Measurements from ENCODE around the gene ZNF792. TPM values are rescaled to one million over a fixed set of nuclear protein-coding genes. Genes with fewer than 3 reads are reported as not detected.
A peak's percentile ranks its signal among the peaks of the same experiment; 100 is the strongest.
"Not testable (repeated sequence)": the region's sequence is repeated elsewhere in the genome, so short reads cannot be mapped to it uniquely, and the experiment has no call there.

The ZNF792 gene
- total RNA-seq, 1 donor from 2014 or later: 7.8 TPM

- Histone ChIP-seq H3K9me3 (ENCODE audit: control insufficient read depth in 3 of 3, low read length in 3 of 3) (no peaks in the 10 kb centered on the region), H3K9ac (ENCODE audit: low read depth in 1 of 3, low read length in 3 of 3) (peak overlapping the region; percentile 92 to 94 (median 93)), H3K36me3 (ENCODE audit: control insufficient read depth in 3 of 3, insufficient read depth in 3 of 3, low read length in 3 of 3) (peaks cover 6 to 9% (median 8%) of the 10 kb centered on the region in 3 donors), H3K4me1 (ENCODE audit: control insufficient read depth in 3 of 3, insufficient read depth in 3 of 3, low read length in 3 of 3) (peaks cover 33 to 78% (median 49%) of the 10 kb centered on the region in 3 donors), H3K27me3 (ENCODE audit: control insufficient read depth in 3 of 3, insufficient read depth in 3 of 3, low read length in 3 of 3) (no peaks in the 10 kb centered on the region), H3K4me3 (ENCODE audit: low read length in 3 of 3) (peak overlapping the region; percentile 78 to 81 (median 79)), H3K27ac (ENCODE audit: low read depth, low read length) (peak overlapping the region; percentile 98)
Observed at GRCh38 chr19:34998777-34999497, 34.9 kb upstream of the ZNF792 start.

DNA sequence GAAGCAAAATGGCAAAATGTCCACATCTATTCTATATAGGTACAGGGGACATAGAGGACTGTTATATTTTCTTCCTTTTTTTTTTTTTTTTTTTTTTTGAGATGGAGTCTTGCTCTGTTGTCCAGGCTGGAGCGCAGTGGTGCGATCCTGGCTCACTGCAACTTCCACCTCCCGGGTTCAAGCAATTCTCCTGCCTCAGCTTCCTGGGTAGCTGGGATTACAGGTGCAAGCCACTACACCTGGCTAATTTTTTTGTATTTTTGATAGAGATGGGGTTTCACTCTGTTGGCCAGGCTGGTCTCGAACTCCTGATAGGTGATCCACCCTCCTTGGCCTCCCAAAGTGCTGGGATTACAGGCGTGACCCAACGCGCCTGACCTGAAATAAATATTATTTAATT is 34.2 kb upstream of the ZNF792 start:
- H3K9me3 ChIP-seq (ENCODE audit: control insufficient read depth in 3 of 3, low read length in 3 of 3); H3K4me3 ChIP-seq (ENCODE audit: low read length in 3 of 3); H3K9ac ChIP-seq (ENCODE audit: low read depth in 1 of 3, low read length in 3 of 3); H3K27me3 ChIP-seq (ENCODE audit: control insufficient read depth in 3 of 3, insufficient read depth in 3 of 3, low read length in 3 of 3); H3K36me3 ChIP-seq (ENCODE audit: control insufficient read depth in 3 of 3, insufficient read depth in 3 of 3, low read length in 3 of 3); H3K27ac ChIP-seq (ENCODE audit: low read depth, low read length): not testable (repeated sequence)
- peaks cover 27 to 75% (median 48%) of the 10 kb centered on the region in 3 donors for H3K4me1 ChIP-seq (ENCODE audit: control insufficient read depth in 3 of 3, insufficient read depth in 3 of 3, low read length in 3 of 3)

- H3K9me3 ChIP-seq (ENCODE audit: control insufficient read depth in 3 of 3, low read length in 3 of 3): no peaks in the 10 kb centered on the region
- peaks cover 27 to 64% (median 41%) of the 10 kb centered on the region in 3 donors for H3K4me1 ChIP-seq (ENCODE audit: control insufficient read depth in 3 of 3, insufficient read depth in 3 of 3, low read length in 3 of 3)
- no peak overlapping the region for H3K4me3 ChIP-seq (ENCODE audit: low read length in 3 of 3)
- H3K27ac ChIP-seq (ENCODE audit: low read depth, low read length): peak overlapping the region; percentile 94
- H3K36me3 ChIP-seq (ENCODE audit: control insufficient read depth in 3 of 3, insufficient read depth in 3 of 3, low read length in 3 of 3): peaks cover 3 to 6% (median 5%) of the 10 kb centered on the region in 3 donors
- no peaks in the 10 kb centered on the region for H3K27me3 ChIP-seq (ENCODE audit: control insufficient read depth in 3 of 3, insufficient read depth in 3 of 3, low read length in 3 of 3)
- no peak overlapping the region for H3K9ac ChIP-seq (ENCODE audit: low read depth in 1 of 3, low read length in 3 of 3)
Observed at GRCh38 chr19:34997071-34997617, 33.1 kb upstream of the ZNF792 start.

- Histone ChIP-seq H3K9ac (ENCODE audit: low read depth in 1 of 3, low read length in 3 of 3) (peak overlapping the region; percentile 86 to 87 (median 87)), H3K4me1 (ENCODE audit: control insufficient read depth in 3 of 3, insufficient read depth in 3 of 3, low read length in 3 of 3) (peaks cover 23 to 52% (median 35%) of the 10 kb centered on the region in 3 donors), H3K9me3 (ENCODE audit: control insufficient read depth in 3 of 3, low read length in 3 of 3) (no peaks in the 10 kb centered on the region), H3K36me3 (ENCODE audit: control insufficient read depth in 3 of 3, insufficient read depth in 3 of 3, low read length in 3 of 3) (peaks cover 0 to 6% (median 5%) of the 10 kb centered on the region in 3 donors), H3K27ac (ENCODE audit: low read depth, low read length) (peak overlapping the region; percentile 94), H3K4me3 (ENCODE audit: low read length in 3 of 3) (peak overlapping the region; percentile 68 to 78 (median 76)), H3K27me3 (ENCODE audit: control insufficient read depth in 3 of 3, insufficient read depth in 3 of 3, low read length in 3 of 3) (no peaks in the 10 kb centered on the region)
Observed at GRCh38 chr19:34995551-34995950, 31.5 kb upstream of the ZNF792 start.

GRCh38 chr19:34994643-34995541 is 30.9 kb upstream of the ZNF792 start:
- peaks cover 0 to 6% (median 5%) of the 10 kb centered on the region in 3 donors for H3K36me3 ChIP-seq (ENCODE audit: control insufficient read depth in 3 of 3, insufficient read depth in 3 of 3, low read length in 3 of 3)
- peak overlapping the region; percentile 86 to 87 (median 87) for H3K9ac ChIP-seq (ENCODE audit: low read depth in 1 of 3, low read length in 3 of 3)
- peak overlapping the region; percentile 94 for H3K27ac ChIP-seq (ENCODE audit: low read depth, low read length)
- no peaks in the 10 kb centered on the region for H3K27me3 ChIP-seq (ENCODE audit: control insufficient read depth in 3 of 3, insufficient read depth in 3 of 3, low read length in 3 of 3)
- H3K4me3 ChIP-seq (ENCODE audit: low read length in 3 of 3): peak overlapping the region; percentile 68 to 78 (median 76)
- H3K9me3 ChIP-seq (ENCODE audit: control insufficient read depth in 3 of 3, low read length in 3 of 3): no peaks in the 10 kb centered on the region
- H3K4me1 ChIP-seq (ENCODE audit: control insufficient read depth in 3 of 3, insufficient read depth in 3 of 3, low read length in 3 of 3): peaks cover 21 to 52% (median 35%) of the 10 kb centered on the region in 3 donors

GRCh38 chr19:34994286-34994642 is 30.2 kb upstream of the ZNF792 start:
- no peaks in the 10 kb centered on the region for H3K27me3 ChIP-seq (ENCODE audit: control insufficient read depth in 3 of 3, insufficient read depth in 3 of 3, low read length in 3 of 3)
- H3K9ac ChIP-seq (ENCODE audit: low read depth in 1 of 3, low read length in 3 of 3): peak overlapping the region; percentile 86 to 87 (median 87)
- peak overlapping the region; percentile 68 to 78 (median 76) for H3K4me3 ChIP-seq (ENCODE audit: low read length in 3 of 3)
- H3K4me1 ChIP-seq (ENCODE audit: control insufficient read depth in 3 of 3, insufficient read depth in 3 of 3, low read length in 3 of 3): peaks cover 16 to 47% (median 30%) of the 10 kb centered on the region in 3 donors
- H3K9me3 ChIP-seq (ENCODE audit: control insufficient read depth in 3 of 3, low read length in 3 of 3): no peaks in the 10 kb centered on the region
- peaks cover 0 to 6% (median 5%) of the 10 kb centered on the region in 3 donors for H3K36me3 ChIP-seq (ENCODE audit: control insufficient read depth in 3 of 3, insufficient read depth in 3 of 3, low read length in 3 of 3)
- H3K27ac ChIP-seq (ENCODE audit: low read depth, low read length): peak overlapping the region; percentile 94

GRCh38 chr19:34992582-34992981 is 28.6 kb upstream of the ZNF792 start:
- H3K9ac ChIP-seq (ENCODE audit: low read depth in 1 of 3, low read length in 3 of 3); H3K27me3 ChIP-seq (ENCODE audit: control insufficient read depth in 3 of 3, insufficient read depth in 3 of 3, low read length in 3 of 3); H3K27ac ChIP-seq (ENCODE audit: low read depth, low read length); H3K4me3 ChIP-seq (ENCODE audit: low read length in 3 of 3); H3K9me3 ChIP-seq (ENCODE audit: control insufficient read depth in 3 of 3, low read length in 3 of 3); H3K36me3 ChIP-seq (ENCODE audit: control insufficient read depth in 3 of 3, insufficient read depth in 3 of 3, low read length in 3 of 3): not testable (repeated sequence)
- peaks cover 9 to 35% (median 22%) of the 10 kb centered on the region in 3 donors for H3K4me1 ChIP-seq (ENCODE audit: control insufficient read depth in 3 of 3, insufficient read depth in 3 of 3, low read length in 3 of 3)

GRCh38 chr19:34991542-34992333 is 27.7 kb upstream of the ZNF792 start:
- Histone ChIP-seq H3K36me3 (ENCODE audit: control insufficient read depth in 3 of 3, insufficient read depth in 3 of 3, low read length in 3 of 3) (peaks cover 0 to 6% (median 5%) of the 10 kb centered on the region in 3 donors), H3K4me1 (ENCODE audit: control insufficient read depth in 3 of 3, insufficient read depth in 3 of 3, low read length in 3 of 3) (peaks cover 9 to 27% (median 22%) of the 10 kb centered on the region in 3 donors), H3K9me3 (ENCODE audit: control insufficient read depth in 3 of 3, low read length in 3 of 3) (no peaks in the 10 kb centered on the region), H3K27ac (ENCODE audit: low read depth, low read length) (no peak overlapping the region), H3K27me3 (ENCODE audit: control insufficient read depth in 3 of 3, insufficient read depth in 3 of 3, low read length in 3 of 3) (no peaks in the 10 kb centered on the region), H3K9ac (ENCODE audit: low read depth in 1 of 3, low read length in 3 of 3) (no peak overlapping the region), H3K4me3 (ENCODE audit: low read length in 3 of 3) (no peak overlapping the region)

DNA sequence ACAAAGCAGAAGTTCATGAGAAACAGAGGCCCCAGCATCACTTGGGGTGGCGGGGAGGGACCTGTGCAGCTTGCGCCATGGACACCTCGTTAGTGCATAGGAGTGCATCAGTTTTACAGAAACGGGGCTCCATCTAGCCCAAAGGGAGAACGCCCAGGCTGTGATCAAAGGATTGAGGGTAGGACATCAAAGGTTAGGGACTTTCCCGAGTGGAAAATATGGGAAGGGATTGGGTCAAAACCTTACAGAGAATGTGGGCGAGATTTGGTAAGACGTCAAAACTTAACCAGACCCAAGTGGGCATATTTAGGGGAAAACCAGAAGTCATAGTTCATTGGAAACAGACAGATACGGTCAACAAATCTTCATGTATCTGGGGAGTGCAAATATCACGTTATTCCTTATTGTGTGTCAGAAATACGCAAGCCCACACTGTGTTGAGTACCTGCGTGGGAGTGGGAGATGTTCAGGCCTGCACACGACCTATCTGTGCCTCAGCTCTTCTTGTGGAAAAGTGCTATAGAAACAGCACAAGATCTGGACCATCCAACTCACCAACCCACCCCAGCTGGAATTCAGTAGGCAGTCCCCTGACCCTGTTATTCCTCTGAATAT is 26.7 kb upstream of the ZNF792 start:
- no peaks in the 10 kb centered on the region for H3K36me3 ChIP-seq (ENCODE audit: control insufficient read depth in 3 of 3, insufficient read depth in 3 of 3, low read length in 3 of 3)
- no peaks in the 10 kb centered on the region for H3K9me3 ChIP-seq (ENCODE audit: control insufficient read depth in 3 of 3, low read length in 3 of 3)
- H3K9ac ChIP-seq (ENCODE audit: low read depth in 1 of 3, low read length in 3 of 3): no peak overlapping the region
- H3K4me1 ChIP-seq (ENCODE audit: control insufficient read depth in 3 of 3, insufficient read depth in 3 of 3, low read length in 3 of 3): peaks cover 11 to 20% (median 19%) of the 10 kb centered on the region in 3 donors
- no peak overlapping the region for H3K27ac ChIP-seq (ENCODE audit: low read depth, low read length)
- no peaks in the 10 kb centered on the region for H3K27me3 ChIP-seq (ENCODE audit: control insufficient read depth in 3 of 3, insufficient read depth in 3 of 3, low read length in 3 of 3)
- H3K4me3 ChIP-seq (ENCODE audit: low read length in 3 of 3): no peak overlapping the region
